Lower leg skin (tissue), 3 donors: ENCODE results near the gene VPS50.

Experiments
- POLR2A ChIP-seq, 2 donors: fragments of 450-650 bp; IDR thresholded peaks; one replicate each; pipeline ENCODE4 v1.6.1; 2016 to 2017; ENCODE audit warnings: antibody characterized with exemption in 2 of 2, mild to moderate bottlenecking in 1 of 2, moderate library complexity in 1 of 2
- TF ChIP-seq, protein P1 (sequence below), 3 donors: fragments of 450-650 bp; IDR thresholded peaks; one replicate each; pipeline ENCODE4 v1.5.1; 2016; ENCODE audit warnings: antibody characterized with exemption in 3 of 3, mild to moderate bottlenecking in 3 of 3, moderate library complexity in 2 of 3

DNA sequence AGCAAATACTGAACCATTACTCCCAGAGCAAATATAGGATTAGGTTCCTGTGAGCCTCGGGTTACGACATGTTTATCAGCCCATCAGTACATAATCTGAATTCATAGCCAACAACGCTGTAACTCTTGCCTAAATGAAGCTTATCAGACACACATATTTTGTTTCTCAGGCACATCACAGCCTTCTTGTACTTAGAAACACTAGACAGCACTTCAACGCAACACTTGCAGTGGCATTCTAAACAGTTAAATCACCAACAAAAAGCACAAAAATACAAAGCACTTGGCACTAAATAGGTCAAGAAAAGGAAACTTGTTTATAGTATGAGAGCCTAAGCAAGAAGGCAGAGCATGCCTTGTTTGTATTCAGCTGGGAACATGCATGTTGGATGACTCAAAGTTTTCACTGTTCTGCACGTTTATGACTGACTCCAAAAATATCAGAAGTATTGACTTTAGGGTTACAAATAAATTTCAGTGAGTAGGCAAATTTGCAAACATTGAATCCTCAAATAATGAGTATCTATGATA lies 75.0 kb downstream of the VPS50 start:
- TF ChIP-seq, protein P1, sequence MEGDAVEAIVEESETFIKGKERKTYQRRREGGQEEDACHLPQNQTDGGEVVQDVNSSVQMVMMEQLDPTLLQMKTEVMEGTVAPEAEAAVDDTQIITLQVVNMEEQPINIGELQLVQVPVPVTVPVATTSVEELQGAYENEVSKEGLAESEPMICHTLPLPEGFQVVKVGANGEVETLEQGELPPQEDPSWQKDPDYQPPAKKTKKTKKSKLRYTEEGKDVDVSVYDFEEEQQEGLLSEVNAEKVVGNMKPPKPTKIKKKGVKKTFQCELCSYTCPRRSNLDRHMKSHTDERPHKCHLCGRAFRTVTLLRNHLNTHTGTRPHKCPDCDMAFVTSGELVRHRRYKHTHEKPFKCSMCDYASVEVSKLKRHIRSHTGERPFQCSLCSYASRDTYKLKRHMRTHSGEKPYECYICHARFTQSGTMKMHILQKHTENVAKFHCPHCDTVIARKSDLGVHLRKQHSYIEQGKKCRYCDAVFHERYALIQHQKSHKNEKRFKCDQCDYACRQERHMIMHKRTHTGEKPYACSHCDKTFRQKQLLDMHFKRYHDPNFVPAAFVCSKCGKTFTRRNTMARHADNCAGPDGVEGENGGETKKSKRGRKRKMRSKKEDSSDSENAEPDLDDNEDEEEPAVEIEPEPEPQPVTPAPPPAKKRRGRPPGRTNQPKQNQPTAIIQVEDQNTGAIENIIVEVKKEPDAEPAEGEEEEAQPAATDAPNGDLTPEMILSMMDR (IDR thresholded peaks at IDR 0.05) = no peak
- no peak for TF ChIP-seq POLR2A (IDR thresholded peaks at IDR 0.05)
